Measurements from ENCODE around the gene ELP5. TPM values are rescaled to one million over a fixed set of nuclear protein-coding genes. Genes with fewer than 3 reads are reported as not detected.

The ELP5 gene
- total RNA-seq, 4 donors from 2014 or later = 13.3 to 52.7 (median 26.7) TPM

GRCh38 chr17:7262935-7263800, 11.2 kb downstream of the ELP5 start:
- H3K4me3 ChIP-seq = peak overlapping the region in 3 of 4 donors; percentile 0 to 52 (median 6)
- H3K27me3 ChIP-seq = peaks cover 41 to 54% (median 43%) of the 10 kb centered on the region in 3 donors
- TF ChIP-seq CTCF (IDR thresholded peaks at IDR 0.05 in 4 of 5, conservative IDR thresholded peaks at IDR 0.05 in 1 of 5) (no peak), POLR2A (IDR thresholded peaks at IDR 0.05) (no peak)
- peaks cover 5 to 9% of the 10 kb centered on the region in 2 donors for H3K4me1 ChIP-seq
- no peaks in the 10 kb centered on the region for H3K9me3 ChIP-seq
- no peak overlapping the region for H3K27ac ChIP-seq
- intact Hi-C loops (cut with DNase I; ENCODE audit: low total_unique reads) = no loop called here
- DNase-seq (no peak), ATAC-seq (no peak)
- peaks cover 0 to 18% of the 10 kb centered on the region in 2 donors for H3K36me3 ChIP-seq
- in situ Hi-C loops (cut with MboI; ENCODE audit: low sequenced_read_pairs in 4 of 4) = no loop called here

GRCh38 chr17:7263801-7264078, 11.7 kb downstream of the ELP5 start:
- Histone ChIP-seq H3K27ac (no peak overlapping the region), H3K36me3 (peaks cover 0 to 14% of the 10 kb centered on the region in 2 donors), H3K4me3 (no peak overlapping the region), H3K4me1 (peaks cover 5 to 9% of the 10 kb centered on the region in 2 donors), H3K9me3 (no peaks in the 10 kb centered on the region), H3K27me3 (peaks cover 41 to 54% (median 43%) of the 10 kb centered on the region in 3 donors)
- intact Hi-C loops (cut with DNase I; ENCODE audit: low total_unique reads) (no loop called here), in situ Hi-C loops (cut with MboI; ENCODE audit: low sequenced_read_pairs in 4 of 4) (no loop called here)
- ATAC-seq (no peak), DNase-seq (no peak)
- TF ChIP-seq POLR2A (IDR thresholded peaks at IDR 0.05) (no peak), CTCF (IDR thresholded peaks at IDR 0.05 in 4 of 5, conservative IDR thresholded peaks at IDR 0.05 in 1 of 5) (no peak)

- no peak overlapping the region for H3K27ac ChIP-seq
- H3K4me1 ChIP-seq = no peaks in the 10 kb centered on the region
- peaks cover 29 to 40% (median 30%) of the 10 kb centered on the region in 3 donors for H3K27me3 ChIP-seq
- ATAC-seq (no peak), DNase-seq (no peak)
- in situ Hi-C loops (cut with MboI; ENCODE audit: low sequenced_read_pairs in 4 of 4) (no loop called here), intact Hi-C loops (cut with DNase I; ENCODE audit: low total_unique reads) (no loop called here)
- no peaks in the 10 kb centered on the region for H3K9me3 ChIP-seq
- H3K4me3 ChIP-seq = no peak overlapping the region
- H3K36me3 ChIP-seq = no peaks in the 10 kb centered on the region
- no peak for TF ChIP-seq CTCF (IDR thresholded peaks at IDR 0.05 in 4 of 5, conservative IDR thresholded peaks at IDR 0.05 in 1 of 5)
- TF ChIP-seq POLR2A (IDR thresholded peaks at IDR 0.05) = no peak
These were observed 14.8 kb downstream of the ELP5 start for GRCh38 chr17:7266784-7267183.

- H3K27ac ChIP-seq = peak overlapping the region in 2 of 4 donors; percentile 95 to 97
- no peaks in the 10 kb centered on the region for H3K9me3 ChIP-seq
- no peak for DNase-seq
- H3K36me3 ChIP-seq = peaks cover 0 to 5% of the 10 kb centered on the region in 2 donors
- intact Hi-C loops (cut with DNase I; ENCODE audit: low total_unique reads) = no loop called here
- no peak overlapping the region for H3K4me3 ChIP-seq
- ATAC-seq = no peak
- H3K27me3 ChIP-seq = no peaks in the 10 kb centered on the region
- in situ Hi-C loops (cut with MboI; ENCODE audit: low sequenced_read_pairs in 4 of 4) = no loop called here
- TF ChIP-seq POLR2A (IDR thresholded peaks at IDR 0.05) (no peak), CTCF (IDR thresholded peaks at IDR 0.05 in 4 of 5, conservative IDR thresholded peaks at IDR 0.05 in 1 of 5) (no peak)
- H3K4me1 ChIP-seq = peaks cover 20 to 23% of the 10 kb centered on the region in 2 donors
These were observed 27.4 kb downstream of the ELP5 start for GRCh38 chr17:7279448-7279847.

All from gastrocnemius medialis (tissue), 4 donors.